Common myeloid progenitor, CD34-positive (primary cell): ENCODE measurements around the gene HIPK1.
A peak's percentile ranks its signal among the peaks of the same experiment; 100 is the strongest.

ENCODE experiments used
- CTCF ChIA-PET: fragments of 350-600 bp; sonication (Branson Sonifier 250); formaldehyde crosslinking; loops from one replicate; lab custom pipeline; 2021; ENCODE audit warnings: antibody characterized with exemption; lab: Charles Lee
- POLR2A ChIA-PET: fragments of 350-600 bp; sonication (Branson Sonifier 250); formaldehyde crosslinking; loops from one replicate; lab custom pipeline; 2021; ENCODE audit warnings: antibody characterized with exemption; lab: Charles Lee
- DNase-seq, 3 donors: peaks; one replicate each; pipeline versions ENCODE4 v3.0.0 to v3.0.0-alpha.2; 2013
- H3K27ac ChIP-seq, 2 experiments: 1 replicate in 1 of 2; 2 replicates in 1 of 2; pipeline ENCODE4 v1.7.0; 2013; ENCODE audit warnings: inconsistent platforms in 2 of 2, low read length in 2 of 2, mild to moderate bottlenecking in 2 of 2, low read depth in 1 of 2, moderate library complexity in 1 of 2; ENCODE audit not compliant: severe bottlenecking in 2 of 2, insufficient read depth in 1 of 2, poor library complexity in 1 of 2
- H3K27me3 ChIP-seq, 5 experiments: replicated peaks in 2 of 5; 1 replicate in 3 of 5; 2 replicates in 2 of 5; pipeline versions ENCODE4 v1.6.1 to v1.7.0; 2013; ENCODE audit warnings: low read length in 4 of 5, mild to moderate bottlenecking in 2 of 5, moderate library complexity in 2 of 5, inconsistent platforms in 1 of 5; ENCODE audit not compliant: insufficient read depth in 5 of 5, control insufficient read depth in 4 of 5
- H3K36me3 ChIP-seq, 4 experiments: 1 replicate in 2 of 4; 2 replicates in 2 of 4; pipeline versions ENCODE4 v1.6.1 to v1.7.0; 2013; ENCODE audit warnings: low read length in 3 of 4, control low read depth in 1 of 4, mild to moderate bottlenecking in 1 of 4; ENCODE audit not compliant: control insufficient read depth in 4 of 4, insufficient read depth in 4 of 4
- H3K4me1 ChIP-seq, 4 experiments: 1 replicate in 3 of 4; 2 replicates in 1 of 4; pipeline versions ENCODE4 v1.6.1 to v1.7.1; 2013; ENCODE audit warnings: low read length in 3 of 4, mild to moderate bottlenecking in 3 of 4, control low read depth in 1 of 4, inconsistent platforms in 1 of 4, moderate library complexity in 1 of 4; ENCODE audit not compliant: control insufficient read depth in 4 of 4, insufficient read depth in 4 of 4; ENCODE audit errors: control extremely low read depth in 1 of 4
- H3K4me3 ChIP-seq, 7 experiments: 1 replicate in 4 of 7; 2 replicates in 3 of 7; pipeline versions ENCODE4 v1.5.1 to v1.7.0; 2013; ENCODE audit warnings: mild to moderate bottlenecking in 7 of 7, low read length in 6 of 7, moderate library complexity in 6 of 7, inconsistent platforms in 2 of 7, low read depth in 2 of 7, control low read depth in 1 of 7; ENCODE audit not compliant: insufficient read depth in 4 of 7, control insufficient read depth in 1 of 7; ENCODE audit errors: extremely low read depth in 1 of 7
- H3K9me3 ChIP-seq, 5 experiments: 1 replicate in 4 of 5; 2 replicates in 1 of 5; pipeline versions ENCODE4 v1.6.1 to v1.7.1; 2013; ENCODE audit warnings: low read length in 4 of 5, mild to moderate bottlenecking in 2 of 5, inconsistent platforms in 1 of 5, low read depth in 1 of 5, moderate library complexity in 1 of 5; ENCODE audit not compliant: control insufficient read depth in 4 of 5, insufficient read depth in 2 of 5; ENCODE audit errors: control extremely low read depth in 1 of 5
- WGBS: methylation state at CpG from one replicate; pipeline ENCODE4 v1.1.5; 2013; ENCODE audit not compliant: insufficient coverage; 5-methylcytosine and 5-hydroxymethylcytosine counted together

The HIPK1 gene

DNA sequence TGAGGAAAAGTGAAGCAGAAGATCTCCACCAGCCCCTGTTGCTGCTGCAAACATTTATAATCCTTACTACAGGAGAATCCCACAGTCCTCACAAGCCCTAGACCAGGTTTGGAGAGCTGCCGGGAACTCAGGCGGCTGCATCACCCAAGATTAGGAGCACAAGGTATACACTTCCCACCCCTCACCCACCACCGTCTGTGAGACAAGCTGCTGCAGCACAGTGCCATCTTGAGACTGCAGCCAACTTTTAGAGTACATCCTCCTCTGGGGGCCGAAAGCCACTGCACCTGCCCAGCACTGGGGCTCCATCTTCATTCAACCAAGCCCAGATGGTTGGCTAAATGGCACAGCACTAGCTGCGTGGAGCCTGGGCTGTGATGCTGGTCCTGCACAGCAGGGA lies 63.9 kb downstream of the HIPK1 start:
- Histone ChIP-seq H3K9me3 (peaks cover 2 to 25% (median 15%) of the 10 kb centered on the region in 5 experiments), H3K27me3 (no peaks in the 10 kb centered on the region), H3K4me1 (no peaks in the 10 kb centered on the region), H3K36me3 (no peaks in the 10 kb centered on the region), H3K27ac (no peak overlapping the region), H3K4me3 (no peak overlapping the region)
- 93% methylated on average over 1 of the region's 5 CpGs for WGBS
- ChIA-PET CTCF (interaction anchor here (1.0 to 1.3 kb wide), 4 partner anchors 9 to 276 kb away, joined by 3 to 5 read pairs (median 4); no protein-coding TSS in a partner anchor), POLR2A (no interaction called here)
- no peak for DNase-seq

DNA sequence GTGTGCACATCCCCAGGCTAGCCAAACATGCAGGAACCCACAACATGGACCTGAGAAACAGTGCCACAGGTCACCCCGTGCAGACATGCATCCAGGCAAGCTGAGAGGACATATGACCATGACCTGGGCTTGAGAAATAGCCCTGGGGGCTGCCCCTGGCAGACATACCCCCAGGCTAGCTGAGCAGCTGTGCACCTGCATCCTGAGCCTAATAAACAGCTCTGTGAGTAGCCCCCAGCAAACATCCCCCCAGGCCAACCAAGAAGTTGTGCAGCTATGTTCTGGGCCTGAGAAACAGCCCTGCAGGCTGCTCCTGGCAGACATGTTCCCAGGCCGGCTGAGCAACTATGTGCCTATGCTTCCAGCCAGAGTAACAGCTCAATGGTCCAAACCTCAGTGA lies 64.6 kb downstream of the HIPK1 start:
- POLR2A ChIA-PET = no interaction called here
- Histone ChIP-seq H3K9me3 (peaks cover 2 to 23% (median 15%) of the 10 kb centered on the region in 5 experiments), H3K27me3 (peaks cover 0 to 3% (median 0%) of the 10 kb centered on the region in 5 experiments), H3K4me1 (peaks cover 0 to 3% (median 0%) of the 10 kb centered on the region in 4 experiments), H3K36me3 (no peaks in the 10 kb centered on the region), H3K27ac (no peak overlapping the region), H3K4me3 (no peak overlapping the region)
- no peak for DNase-seq
- WGBS = 100% methylated on average over 2 of the region's 2 CpGs
- CTCF ChIA-PET = interaction anchor here (1.0 to 1.3 kb wide), 3 partner anchors 10 to 276 kb away, joined by 3 to 5 read pairs (median 4); no protein-coding TSS in a partner anchor

DNA sequence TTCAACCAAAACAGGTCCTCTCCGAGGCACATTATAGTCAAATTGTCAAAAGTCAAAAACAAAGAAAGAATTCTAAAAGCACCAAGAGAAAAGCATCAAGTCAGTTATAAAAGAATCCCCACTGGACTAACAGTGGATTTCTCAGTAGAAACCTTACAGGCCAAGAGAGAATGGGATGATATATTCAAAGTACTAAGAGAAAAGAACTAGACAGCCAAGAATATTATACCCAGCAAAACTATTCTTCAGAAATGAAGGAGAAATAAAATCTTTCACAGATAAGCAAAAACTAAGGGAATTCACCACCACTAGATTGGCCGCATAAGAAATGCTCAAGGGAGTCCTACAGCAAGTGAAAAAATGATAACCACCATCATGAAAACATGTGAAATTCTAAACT lies 66.3 kb downstream of the HIPK1 start:
- ChIA-PET POLR2A (no interaction called here), CTCF (interaction anchor here (0.6 kb wide), 1 partner anchor 440 kb away, joined by 3 read pairs; no protein-coding TSS in a partner anchor)
- Histone ChIP-seq H3K27me3 (peaks cover 0 to 3% (median 0%) of the 10 kb centered on the region in 5 experiments), H3K4me1 (peaks cover 0 to 3% (median 0%) of the 10 kb centered on the region in 4 experiments), H3K4me3 (no peak overlapping the region), H3K27ac (no peak overlapping the region), H3K9me3 (peaks cover 2 to 23% (median 13%) of the 10 kb centered on the region in 5 experiments), H3K36me3 (no peaks in the 10 kb centered on the region)
- WGBS = no CpG with 5 or more reads among the region's 2 CpGs
- no peak for DNase-seq

DNA sequence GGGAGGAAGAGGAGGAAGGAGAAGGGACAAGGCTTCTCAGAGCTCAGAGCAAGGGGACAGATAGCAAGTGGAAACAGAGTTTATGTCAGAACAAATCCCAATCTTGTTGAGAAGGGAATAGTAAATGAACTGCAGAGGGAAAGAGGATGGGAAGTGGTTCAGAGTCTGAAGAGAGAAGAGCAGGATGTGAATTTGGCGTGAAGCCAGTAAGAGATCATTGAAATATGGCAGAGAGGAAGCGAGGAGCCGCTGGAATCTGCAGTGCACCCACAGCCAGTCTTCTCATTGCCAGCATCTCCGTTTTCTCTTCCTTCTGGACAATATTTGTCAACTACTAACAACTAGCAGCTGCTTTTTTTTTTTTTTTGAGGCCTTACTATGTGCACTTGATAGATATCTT lies 69.2 kb downstream of the HIPK1 start:
- Histone ChIP-seq H3K36me3 (no peaks in the 10 kb centered on the region), H3K4me3 (no peak overlapping the region), H3K9me3 (peaks cover 2 to 23% (median 9%) of the 10 kb centered on the region in 5 experiments), H3K27ac (no peak overlapping the region), H3K27me3 (peaks cover 0 to 3% (median 0%) of the 10 kb centered on the region in 5 experiments), H3K4me1 (peaks cover 0 to 4% (median 1%) of the 10 kb centered on the region in 4 experiments)
- ChIA-PET POLR2A (no interaction called here), CTCF (interaction anchor here (1.0 kb wide), 1 partner anchor 17 kb away, joined by 4 read pairs; no protein-coding TSS in a partner anchor)
- DNase-seq = peak in 2 of 3 donors; percentile 38 to 44
- WGBS = 17% methylated on average over 2 of the region's 4 CpGs

DNA sequence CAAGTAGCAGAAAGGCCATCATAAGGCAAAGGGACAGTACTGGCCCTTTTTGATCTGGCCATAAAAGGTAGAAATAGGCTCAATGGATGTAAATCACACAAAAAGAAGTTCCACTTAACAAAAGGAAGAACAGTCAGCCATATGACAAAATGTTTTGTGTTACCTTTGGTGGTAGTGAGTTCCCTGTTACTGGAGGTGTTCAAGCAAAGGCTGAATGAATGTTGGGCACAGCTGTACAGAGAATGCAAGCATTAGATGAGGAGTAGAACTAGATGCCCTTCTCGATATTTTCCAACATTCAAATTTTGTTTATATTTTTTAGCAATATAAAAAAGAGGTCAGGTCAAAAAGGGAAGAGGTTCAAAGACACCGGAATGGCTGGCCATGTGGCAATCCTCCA lies 70.1 kb downstream of the HIPK1 start:
- ChIA-PET POLR2A (no interaction called here), CTCF (no interaction called here)
- peaks cover 0 to 3% (median 0%) of the 10 kb centered on the region in 5 experiments for H3K27me3 ChIP-seq
- 90% methylated on average over 1 of the region's 2 CpGs for WGBS
- no peak for DNase-seq
- H3K9me3 ChIP-seq = peaks cover 2 to 19% (median 6%) of the 10 kb centered on the region in 5 experiments
- H3K27ac ChIP-seq = no peak overlapping the region
- peaks cover 0 to 4% (median 2%) of the 10 kb centered on the region in 4 experiments for H3K4me1 ChIP-seq
- H3K4me3 ChIP-seq = no peak overlapping the region
- H3K36me3 ChIP-seq = no peaks in the 10 kb centered on the region

DNA sequence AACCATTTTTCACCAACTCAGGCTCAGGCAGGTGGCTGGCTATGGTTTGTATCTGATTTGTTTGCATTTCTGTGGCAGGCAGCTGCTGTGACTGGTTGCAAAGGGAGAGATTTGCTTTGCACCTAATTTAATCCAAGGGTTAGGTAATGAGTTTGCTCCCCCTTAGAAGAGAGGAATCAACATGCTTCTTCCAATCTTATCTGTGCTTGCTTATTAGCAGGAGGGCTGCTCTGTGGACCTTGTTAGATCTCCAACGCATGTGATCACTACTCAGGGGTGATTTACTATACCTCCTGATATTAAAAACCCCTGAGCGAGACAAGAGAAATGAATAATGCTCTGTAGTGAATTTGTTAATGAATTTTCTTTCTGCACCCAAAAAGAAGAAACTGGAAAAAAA lies 70.7 kb downstream of the HIPK1 start:
- peaks cover 0 to 4% (median 2%) of the 10 kb centered on the region in 4 experiments for H3K4me1 ChIP-seq
- no peak overlapping the region for H3K27ac ChIP-seq
- peaks cover 0 to 3% (median 0%) of the 10 kb centered on the region in 5 experiments for H3K27me3 ChIP-seq
- DNase-seq = no peak
- peaks cover 2 to 15% (median 6%) of the 10 kb centered on the region in 5 experiments for H3K9me3 ChIP-seq
- H3K4me3 ChIP-seq = no peak overlapping the region
- ChIA-PET POLR2A (no interaction called here), CTCF (no interaction called here)
- no CpG with 5 or more reads among the region's 2 CpGs for WGBS
- H3K36me3 ChIP-seq = no peaks in the 10 kb centered on the region

DNA sequence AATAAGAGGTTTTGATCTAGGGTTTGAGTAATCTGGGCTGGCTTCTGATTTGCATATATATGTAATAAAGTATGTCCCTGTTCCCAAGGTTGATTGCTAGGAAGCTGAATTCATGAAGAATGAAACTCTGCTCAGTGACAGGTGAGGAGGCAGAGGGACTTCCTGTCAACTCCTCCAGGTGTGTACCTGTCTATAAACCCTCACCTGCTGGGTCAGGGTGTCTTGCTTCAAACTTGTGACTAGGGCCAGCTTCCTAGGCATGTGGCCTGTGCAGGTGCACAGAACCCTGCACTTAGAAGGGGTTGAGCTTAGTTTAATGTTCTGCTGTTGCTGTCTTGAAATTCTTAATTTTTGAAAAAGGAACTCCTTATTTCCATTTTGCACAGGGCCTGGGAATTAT lies 71.3 kb downstream of the HIPK1 start:
- Histone ChIP-seq H3K4me1 (peaks cover 0 to 4% (median 2%) of the 10 kb centered on the region in 4 experiments), H3K9me3 (peaks cover 0 to 10% (median 2%) of the 10 kb centered on the region in 5 experiments), H3K27me3 (peaks cover 0 to 3% (median 0%) of the 10 kb centered on the region in 5 experiments), H3K27ac (no peak overlapping the region), H3K36me3 (no peaks in the 10 kb centered on the region), H3K4me3 (no peak overlapping the region)
- POLR2A ChIA-PET = no interaction called here
- CTCF ChIA-PET = no interaction called here
- DNase-seq = no peak
